SU-DHL-6 (cell line): ENCODE data around the gene TMEM212.

Experiments used
- H2AFZ ChIP-seq: fragments of 200-600 bp; sonication (generic); 2 replicates; pipeline ENCODE4 v1.6.1; 2014; ENCODE audit warnings: low read depth, mild to moderate bottlenecking, moderate library complexity, mixed read lengths, antibody characterized with exemption, low read length; ENCODE audit not compliant: severe bottlenecking
- H3F3A ChIP-seq: fragments of 200-600 bp; shearing (Covaris generic); 2 replicates; pipeline ENCODE4 v1.6.0; 2016; ENCODE audit warnings: antibody characterized with exemption, mild to moderate bottlenecking; ENCODE audit not compliant: insufficient read depth
- H3K27ac ChIP-seq: fragments of 200-600 bp; sonication (generic); 2 replicates; pipeline ENCODE4 v1.5.1; 2016; ENCODE audit warnings: low read depth, mild to moderate bottlenecking, low read length, moderate library complexity, mixed read lengths
- H3K27me3 ChIP-seq: fragments of 200-600 bp; sonication (generic), shearing (Covaris generic); 2 replicates; pipeline ENCODE4 v1.6.0; 2014; ENCODE audit warnings: mild to moderate bottlenecking, low read length
- H3K36me3 ChIP-seq: fragments of 200-600 bp; sonication (generic); 2 replicates; pipeline ENCODE4 v1.6.1; 2014; ENCODE audit warnings: mild to moderate bottlenecking, low read length, mixed read lengths
- H3K4me2 ChIP-seq: fragments of 300-600, 200-600 bp; shearing (Covaris generic), sonication (generic); 2 replicates; pipeline ENCODE4 v1.6.0; 2014; ENCODE audit warnings: low read length, low read depth, mild to moderate bottlenecking; ENCODE audit not compliant: poor library complexity, severe bottlenecking
- H3K4me3 ChIP-seq: fragments of 200-600 bp; sonication (generic); 2 replicates; pipeline ENCODE4 v1.5.1; 2014; ENCODE audit warnings: antibody characterized with exemption, low read length, mild to moderate bottlenecking, mixed read lengths; ENCODE audit not compliant: insufficient read depth, poor library complexity, severe bottlenecking
- H3K79me2 ChIP-seq: fragments of 200-600 bp; sonication (generic); 2 replicates; pipeline ENCODE4 v1.6.1; 2014; ENCODE audit warnings: mild to moderate bottlenecking, low read length, moderate library complexity; ENCODE audit not compliant: insufficient read depth
- H3K9ac ChIP-seq: fragments of 200-600 bp; sonication (generic); 2 replicates; pipeline ENCODE4 v1.7.0; 2014; ENCODE audit warnings: mild to moderate bottlenecking, low read length
- H3K9me2 ChIP-seq: fragments of 200-600 bp; sonication (generic); replicated peaks from 2 replicates; pipeline ENCODE4 v1.6.1; 2014; ENCODE audit warnings: low read length; ENCODE audit not compliant: insufficient read depth
- H3K9me3 ChIP-seq: fragments of 200-600 bp; sonication (generic); 2 replicates; pipeline ENCODE4 v1.6.1; 2014; ENCODE audit warnings: low read length, mixed read lengths; ENCODE audit not compliant: insufficient read depth
- H4K20me1 ChIP-seq: fragments of 200-600 bp; sonication (generic); 2 replicates; pipeline ENCODE4 v1.6.1; 2014; ENCODE audit warnings: low read depth, mild to moderate bottlenecking, antibody characterized with exemption, low read length, moderate library complexity, mixed read lengths
- EZH2phosphoT487 ChIP-seq: fragments of 200-600 bp; sonication (generic), shearing (Covaris generic); conservative IDR thresholded peaks from 2 replicates; pipeline ENCODE4 v1.6.1; 2018; ENCODE audit warnings: mild to moderate bottlenecking, antibody characterized with exemption, low read length, moderate library complexity, mixed read lengths
- TF ChIP-seq, protein P1 (sequence below): fragments of 200-600 bp; sonication (generic); IDR thresholded peaks from one replicate; pipeline ENCODE4 v1.5.1; 2017; ENCODE audit warnings: antibody characterized with exemption, mild to moderate bottlenecking, low read length, moderate library complexity; ENCODE audit not compliant: insufficient read depth, poor library complexity, severe bottlenecking

The TMEM212 gene

GRCh38 chr3:171807806-171808205 is 35.3 kb upstream of the TMEM212 start:
- Histone ChIP-seq H3K9me3 (no peaks in the 10 kb centered on the region), H3K27ac (no peak overlapping the region), H4K20me1 (no peaks in the 10 kb centered on the region), H3F3A (no peaks in the 10 kb centered on the region), H3K9ac (no peak overlapping the region), H3K4me3 (no peak overlapping the region), H2AFZ (no peak overlapping the region), H3K27me3 (no peaks in the 10 kb centered on the region), H3K9me2 (no peaks in the 10 kb centered on the region), H3K4me2 (no peak overlapping the region), H3K36me3 (no peaks in the 10 kb centered on the region), H3K79me2 (no peaks in the 10 kb centered on the region)
- TF ChIP-seq EZH2phosphoT487, result no peak
- TF ChIP-seq, protein P1, sequence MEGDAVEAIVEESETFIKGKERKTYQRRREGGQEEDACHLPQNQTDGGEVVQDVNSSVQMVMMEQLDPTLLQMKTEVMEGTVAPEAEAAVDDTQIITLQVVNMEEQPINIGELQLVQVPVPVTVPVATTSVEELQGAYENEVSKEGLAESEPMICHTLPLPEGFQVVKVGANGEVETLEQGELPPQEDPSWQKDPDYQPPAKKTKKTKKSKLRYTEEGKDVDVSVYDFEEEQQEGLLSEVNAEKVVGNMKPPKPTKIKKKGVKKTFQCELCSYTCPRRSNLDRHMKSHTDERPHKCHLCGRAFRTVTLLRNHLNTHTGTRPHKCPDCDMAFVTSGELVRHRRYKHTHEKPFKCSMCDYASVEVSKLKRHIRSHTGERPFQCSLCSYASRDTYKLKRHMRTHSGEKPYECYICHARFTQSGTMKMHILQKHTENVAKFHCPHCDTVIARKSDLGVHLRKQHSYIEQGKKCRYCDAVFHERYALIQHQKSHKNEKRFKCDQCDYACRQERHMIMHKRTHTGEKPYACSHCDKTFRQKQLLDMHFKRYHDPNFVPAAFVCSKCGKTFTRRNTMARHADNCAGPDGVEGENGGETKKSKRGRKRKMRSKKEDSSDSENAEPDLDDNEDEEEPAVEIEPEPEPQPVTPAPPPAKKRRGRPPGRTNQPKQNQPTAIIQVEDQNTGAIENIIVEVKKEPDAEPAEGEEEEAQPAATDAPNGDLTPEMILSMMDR, result no peak

DNA sequence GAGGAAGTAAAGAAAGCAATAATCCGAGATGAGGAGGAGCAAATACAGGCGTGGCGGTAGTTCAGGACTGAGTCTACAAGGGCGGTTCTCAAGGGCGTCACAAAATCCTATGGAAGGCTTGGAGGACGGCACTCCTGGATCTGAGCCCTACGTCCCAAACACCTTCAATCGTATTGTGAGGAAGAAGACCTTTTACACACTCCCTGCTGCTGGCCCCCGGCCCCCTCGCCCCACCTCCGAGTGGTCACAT is 33.6 kb upstream of the TMEM212 start:
- Histone ChIP-seq H3K9ac (no peak overlapping the region), H2AFZ (no peak overlapping the region)

GRCh38 chr3:171809861-171810628 is 33.1 kb upstream of the TMEM212 start, which contains the start of gene PLD1:
Gene PLD1, minus strand, starts transcription at chr3:171810483. Its CDS starts 72,432 bp downstream, at chr3:171738051.
- no peaks in the 10 kb centered on the region for H3K9me3 ChIP-seq
- TF ChIP-seq, protein P1, result no peak
- TF ChIP-seq EZH2phosphoT487, result no peak
- H3K4me3 ChIP-seq, result no peak within 1 kb of the TSS
- no peak within 1 kb of the TSS for H3K9ac ChIP-seq
- no peaks in the 10 kb centered on the region for H3K79me2 ChIP-seq
- no peak within 1 kb of the TSS for H3K4me2 ChIP-seq
- no peak within 1 kb of the TSS for H2AFZ ChIP-seq
- no peak within 1 kb of the TSS for H3K27ac ChIP-seq
- H3F3A ChIP-seq, result no peaks in the 10 kb centered on the region
- no peaks in the 10 kb centered on the region for H3K36me3 ChIP-seq
- no peaks in the 10 kb centered on the region for H3K9me2 ChIP-seq
- no peaks in the 10 kb centered on the region for H3K27me3 ChIP-seq
- no peaks in the 10 kb centered on the region for H4K20me1 ChIP-seq

More for the DNA sequence above, 33.6 kb upstream of the TMEM212 start:
- H3K27ac ChIP-seq, result no peak overlapping the region
- H4K20me1 ChIP-seq, result no peaks in the 10 kb centered on the region
- no peaks in the 10 kb centered on the region for H3K9me2 ChIP-seq
- H3K27me3 ChIP-seq, result no peaks in the 10 kb centered on the region
- no peaks in the 10 kb centered on the region for H3K36me3 ChIP-seq
- no peak overlapping the region for H3K4me3 ChIP-seq
- H3K4me2 ChIP-seq, result no peak overlapping the region
- TF ChIP-seq EZH2phosphoT487, result no peak
- TF ChIP-seq, protein P1, result no peak
- no peaks in the 10 kb centered on the region for H3K79me2 ChIP-seq
- H3K9me3 ChIP-seq, result no peaks in the 10 kb centered on the region
- H3F3A ChIP-seq, result no peaks in the 10 kb centered on the region
